HG03060 (cell line): ENCODE data around the gene DVL2.
A peak's percentile ranks its signal among the peaks of the same experiment; 100 is the strongest.

ENCODE experiments used
- ATAC-seq: cut with Tn5 transposase; IDR thresholded peaks from one replicate; pipeline ENCODE4 v1.9.1; 2021; ENCODE audit warnings: low read depth, moderate number of reproducible peaks; ENCODE audit not compliant: unreplicated experiment

The DVL2 gene

GRCh38 chr17:7239091-7240027 lies 5.0 kb upstream of the DVL2 start, which contains the start of gene PHF23:
TSS of gene PHF23 (minus strand) at chr17:7239457. CDS start at chr17:7239279, 178 bp downstream.
- ATAC-seq, result peak; percentile 33

GRCh38 chr17:7238420-7239090 lies 4.2 kb upstream of the DVL2 start:
- ATAC-seq, result no peak

- no peak for ATAC-seq
Measured at GRCh38 chr17:7237761-7238419, 3.6 kb upstream of the DVL2 start.

GRCh38 chr17:7237266-7237760 lies 3.0 kb upstream of the DVL2 start:
- no peak for ATAC-seq

GRCh38 chr17:7236808-7237207 lies 2.5 kb upstream of the DVL2 start:
- no peak for ATAC-seq

- no peak for ATAC-seq
Measured at GRCh38 chr17:7235693-7236665, 1.7 kb upstream of the DVL2 start.

- ATAC-seq, result no peak
Measured at GRCh38 chr17:7233701-7234082, 625 bp downstream of the DVL2 start.

- ATAC-seq, result no peak
Measured at GRCh38 chr17:7232114-7232513, 2.2 kb downstream of the DVL2 start.

GRCh38 chr17:7229504-7229903 lies 4.8 kb downstream of the DVL2 start:
- no peak for ATAC-seq

GRCh38 chr17:7228920-7229319 lies 5.4 kb downstream of the DVL2 start:
- ATAC-seq, result no peak

GRCh38 chr17:7226721-7227710 lies 7.3 kb downstream of the DVL2 start:
- ATAC-seq, result no peak

GRCh38 chr17:7225711-7226331 lies 8.5 kb downstream of the DVL2 start:
- ATAC-seq, result no peak

GRCh38 chr17:7224661-7225111 lies 9.6 kb downstream of the DVL2 start:
- no peak for ATAC-seq

- no peak for ATAC-seq
Measured at GRCh38 chr17:7224110-7224509, 10.2 kb downstream of the DVL2 start.

GRCh38 chr17:7223375-7223774 lies 10.9 kb downstream of the DVL2 start:
- ATAC-seq, result no peak

GRCh38 chr17:7222972-7223292 lies 11.4 kb downstream of the DVL2 start:
- ATAC-seq, result no peak

- no peak for ATAC-seq
Measured at GRCh38 chr17:7222093-7222971, 12.0 kb downstream of the DVL2 start.
